Ovary (tissue), 9 donors: ENCODE results near the gene TANC2. TPM values are rescaled to one million over a fixed set of nuclear protein-coding genes. Genes with fewer than 3 reads are reported as not detected.

Experiments
- DNase-seq, 5 donors: peaks; one replicate each; pipeline ENCODE4 v3.0.0-alpha.2; 2019 to 2020
- H3K27ac ChIP-seq, 2 donors: fragments of 200-600 bp; one replicate each; pipeline versions ENCODE4 v1.5.1 to v1.8.0; 2019 to 2022
- H3K27me3 ChIP-seq: fragments of 200-600 bp; one replicate; pipeline ENCODE4 v1.8.0; 2022
- H3K36me3 ChIP-seq: fragments of 200-600 bp; sonication (generic); one replicate; pipeline ENCODE4 v1.5.1; 2019
- H3K4me1 ChIP-seq: one replicate; pipeline ENCODE4 v1.8.1; 2013; ENCODE audit warnings: mild to moderate bottlenecking, moderate library complexity; ENCODE audit not compliant: insufficient read depth
- H3K4me3 ChIP-seq: fragments of 200-600 bp; sonication (generic); one replicate; pipeline ENCODE4 v1.5.1; 2017
- H3K9me3 ChIP-seq, 2 donors: fragments of 200-600 bp in 1 of 2; sonication (generic) in 1 of 2; one replicate each; pipeline versions ENCODE4 v1.5.1 to v1.8.1; 2013 to 2019; ENCODE audit warnings: mild to moderate bottlenecking in 1 of 2, moderate library complexity in 1 of 2
- EP300 ChIP-seq: sonication (generic); formaldehyde crosslinking; IDR thresholded peaks from one replicate; pipeline ENCODE4 v1.6.1; 2017; ENCODE audit warnings: antibody characterized with exemption
- POLR2A ChIP-seq: fragments of 450-650 bp; IDR thresholded peaks from one replicate; pipeline ENCODE4 v1.6.1; 2017; ENCODE audit warnings: antibody characterized with exemption, mild to moderate bottlenecking, moderate library complexity
- WGBS, 3 donors: extraction: QIAGEN DNeasy Blood & Tissue Kit in 1 of 3; methylation state at CpG; one replicate each; pipeline versions ENCODE4 v1.1.5 to v1.1.7; 2013 to 2017; 5-methylcytosine and 5-hydroxymethylcytosine counted together
- intact Hi-C, 4 donors: fragments of 100-400 bp; cut with DNase I; formaldehyde crosslinking; loops; one replicate each; pipeline versions ENCODE4 v1.11.0 to v1.15.1; 2022 to 2023
- polyA plus RNA-seq, 2 donors: library from polyadenylated mRNA; stranded (reverse); fragments of 200-250 nt in 1 of 2; fragments of 350-450 nt in 1 of 2; fragmentation: Illumina TruSeq in 1 of 2; extraction: RNeasy Lipid Tissue Mini Kit (QIAGEN cat#74804) in 1 of 2; gene quantifications; one replicate each; pipeline ENCODE4 v1.2.3, GENCODE V29; 2013 to 2014
- total RNA-seq, 7 donors: library from RNA; depleted of rRNA in 2 of 7; stranded (reverse); fragments of >200 nt in 2 of 7; fragmentation: NEBNext Ultra II Directional in 3 of 7; extraction: Animal tissue kit (Norgen Biotek cat#: 25700) in 3 of 7; gene quantifications; one replicate each; pipeline versions ENCODE4 v1.1.0 to v1.2.4, GENCODE V29; 2016 to 2023
- TF ChIP-seq, protein P1 (sequence below), 3 donors: fragments of 450-650 bp in 2 of 3; fragments of 200-600 bp in 1 of 3; IDR thresholded peaks; one replicate each; pipeline versions ENCODE4 v1.5.1 to v1.8.0; 2016 to 2022; ENCODE audit warnings: antibody characterized with exemption in 3 of 3, mild to moderate bottlenecking in 1 of 3
- donor health status: DM: no; HTN: no; CAD: no; lungs with moderate emphysema.
- donor health status: DM: no; HTN: no; CAD: no.
- donor health status: Bipolar disorder and iron deficiency.
- donor health status: DM: yes; HTN: yes; CAD: no.
- donor health status: DM: no; HTN: no; CAD: no.
- donor health status: DM: yes; HTN: yes; CAD: no.

The TANC2 gene
- total and polyA plus RNA-seq, 9 donors: 3.5 to 45.4 (median 15.4) TPM

GRCh38 chr17:62995377-62995885, 29.4 kb downstream of the TANC2 start:
- Histone ChIP-seq H3K36me3 (no peaks in the 10 kb centered on the region), H3K4me3 (no peak overlapping the region), H3K27me3 (no peaks in the 10 kb centered on the region), H3K4me1 (no peaks in the 10 kb centered on the region), H3K9me3 (no peaks in the 10 kb centered on the region), H3K27ac (no peak overlapping the region)
- TF ChIP-seq POLR2A: no peak
- TF ChIP-seq EP300: no peak
- TF ChIP-seq, protein P1, sequence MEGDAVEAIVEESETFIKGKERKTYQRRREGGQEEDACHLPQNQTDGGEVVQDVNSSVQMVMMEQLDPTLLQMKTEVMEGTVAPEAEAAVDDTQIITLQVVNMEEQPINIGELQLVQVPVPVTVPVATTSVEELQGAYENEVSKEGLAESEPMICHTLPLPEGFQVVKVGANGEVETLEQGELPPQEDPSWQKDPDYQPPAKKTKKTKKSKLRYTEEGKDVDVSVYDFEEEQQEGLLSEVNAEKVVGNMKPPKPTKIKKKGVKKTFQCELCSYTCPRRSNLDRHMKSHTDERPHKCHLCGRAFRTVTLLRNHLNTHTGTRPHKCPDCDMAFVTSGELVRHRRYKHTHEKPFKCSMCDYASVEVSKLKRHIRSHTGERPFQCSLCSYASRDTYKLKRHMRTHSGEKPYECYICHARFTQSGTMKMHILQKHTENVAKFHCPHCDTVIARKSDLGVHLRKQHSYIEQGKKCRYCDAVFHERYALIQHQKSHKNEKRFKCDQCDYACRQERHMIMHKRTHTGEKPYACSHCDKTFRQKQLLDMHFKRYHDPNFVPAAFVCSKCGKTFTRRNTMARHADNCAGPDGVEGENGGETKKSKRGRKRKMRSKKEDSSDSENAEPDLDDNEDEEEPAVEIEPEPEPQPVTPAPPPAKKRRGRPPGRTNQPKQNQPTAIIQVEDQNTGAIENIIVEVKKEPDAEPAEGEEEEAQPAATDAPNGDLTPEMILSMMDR (IDR thresholded peaks at IDR 0.05): no peak
- no peak for DNase-seq
- 86 to 91% (median 90%) methylated on average over 3 of the region's 3 CpGs for WGBS, 3 donors
- intact Hi-C loops: no loop called here

- H3K36me3 ChIP-seq: no peaks in the 10 kb centered on the region
- H3K27ac ChIP-seq: no peak overlapping the region
- no peaks in the 10 kb centered on the region for H3K4me1 ChIP-seq
- no peak for DNase-seq
- H3K27me3 ChIP-seq: no peaks in the 10 kb centered on the region
- WGBS, 3 donors: 95 to 99% (median 97%) methylated on average over 8 of the region's 8 CpGs
- H3K9me3 ChIP-seq: no peaks in the 10 kb centered on the region
- no peak overlapping the region for H3K4me3 ChIP-seq
- TF ChIP-seq, protein P1 (IDR thresholded peaks at IDR 0.05): no peak
- no peak for TF ChIP-seq EP300
- no peak for TF ChIP-seq POLR2A
- intact Hi-C loops: no loop called here
Observed at GRCh38 chr17:62996221-62996620, 30.2 kb downstream of the TANC2 start.

DNA sequence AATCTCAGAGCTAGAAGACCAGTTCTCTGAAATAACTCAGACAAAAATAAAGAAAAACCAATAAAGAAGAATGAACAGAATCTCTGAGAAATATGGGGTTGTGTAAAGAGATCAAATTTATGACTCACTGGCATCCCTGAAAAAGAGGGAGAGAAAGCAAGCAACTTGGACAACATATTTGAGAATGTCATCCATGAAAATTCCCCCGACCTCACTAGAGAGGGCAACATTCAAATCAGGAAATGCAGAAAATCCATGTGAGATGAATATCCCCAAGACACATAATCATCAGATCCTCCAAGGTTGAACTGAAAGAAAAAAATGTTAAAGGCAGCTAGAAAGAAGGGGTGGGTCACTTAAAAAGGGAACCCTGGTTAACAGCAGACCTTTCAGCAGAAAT, 32.1 kb downstream of the TANC2 start:
- H3K36me3 ChIP-seq: no peaks in the 10 kb centered on the region
- 72 to 91% (median 85%) methylated on average over 1 of the region's 1 CpG for WGBS, 3 donors
- H3K27me3 ChIP-seq: no peaks in the 10 kb centered on the region
- intact Hi-C loops: no loop called here
- TF ChIP-seq EP300 (no peak), POLR2A (no peak)
- TF ChIP-seq, protein P1 (IDR thresholded peaks at IDR 0.05): no peak
- no peak overlapping the region for H3K27ac ChIP-seq
- no peak overlapping the region for H3K4me3 ChIP-seq
- no peaks in the 10 kb centered on the region for H3K4me1 ChIP-seq
- no peak for DNase-seq
- H3K9me3 ChIP-seq: no peaks in the 10 kb centered on the region

- TF ChIP-seq POLR2A (no peak), EP300 (no peak)
- TF ChIP-seq, protein P1 (IDR thresholded peaks at IDR 0.05): no peak
- no peaks in the 10 kb centered on the region for H3K4me1 ChIP-seq
- H3K4me3 ChIP-seq: no peak overlapping the region
- H3K9me3 ChIP-seq: no peaks in the 10 kb centered on the region
- 88 to 96% (median 93%) methylated on average over 1 of the region's 1 CpG for WGBS, 3 donors
- H3K27ac ChIP-seq: no peak overlapping the region
- no peaks in the 10 kb centered on the region for H3K36me3 ChIP-seq
- intact Hi-C loops: no loop called here
- no peaks in the 10 kb centered on the region for H3K27me3 ChIP-seq
- DNase-seq: no peak
Observed at GRCh38 chr17:62998665-62999393, 32.8 kb downstream of the TANC2 start.
